Keratinocyte (primary cell): ENCODE measurements around the gene SMAD3. TPM values are rescaled to one million over a fixed set of nuclear protein-coding genes. Genes with fewer than 3 reads are reported as not detected.
A peak's percentile ranks its signal among the peaks of the same experiment; 100 is the strongest.

ENCODE experiments used
- DNase-seq: peaks from one replicate; pipeline ENCODE4 v3.0.0-alpha.2; 2011; ENCODE audit warnings: low read depth, missing footprints, low spot score
- FAIRE-seq: peaks from 2 replicates; lab custom pipeline; 2011; peaks lifted over from hg19 to GRCh38; lab: Jason Lieb, UNC
- H2AFZ ChIP-seq: 2 replicates; pipeline ENCODE4 v1.6.0; 2012; ENCODE audit warnings: low read length, control low read depth, inconsistent platforms; ENCODE audit not compliant: control insufficient read depth
- H3K27ac ChIP-seq: 2 replicates; pipeline ENCODE4 v1.5.1; 2011; ENCODE audit warnings: low read length; ENCODE audit not compliant: control insufficient read depth, insufficient read depth
- H3K27me3 ChIP-seq: 3 replicates; pipeline ENCODE4 v1.6.0; 2011; ENCODE audit warnings: low read length; ENCODE audit not compliant: control insufficient read depth, insufficient read depth; ENCODE audit errors: extremely low read depth
- H3K36me3 ChIP-seq, 2 experiments: 2 replicates in 1 of 2; 3 replicates in 1 of 2; pipeline ENCODE4 v1.5.1; 2011; ENCODE audit warnings: low read length in 2 of 2, mild to moderate bottlenecking in 1 of 2; ENCODE audit not compliant: control insufficient read depth in 2 of 2, insufficient read depth in 2 of 2; ENCODE audit errors: extremely low read depth in 1 of 2
- H3K4me1 ChIP-seq: 3 replicates; pipeline ENCODE4 v1.5.1; 2011; ENCODE audit warnings: low read length; ENCODE audit not compliant: control insufficient read depth, insufficient read depth; ENCODE audit errors: extremely low read depth
- H3K4me2 ChIP-seq: 3 replicates; pipeline ENCODE4 v1.6.0; 2011; ENCODE audit warnings: low read depth, low read length; ENCODE audit not compliant: control insufficient read depth, insufficient read depth; ENCODE audit errors: extremely low read depth
- H3K4me3 ChIP-seq, 3 experiments: fragments of 200-600 bp in 1 of 3; sonication (generic) in 1 of 3; 2 replicates in 2 of 3; 3 replicates in 1 of 3; pipeline ENCODE4 v1.5.1; 2011 to 2016; ENCODE audit warnings: low read length in 3 of 3, mild to moderate bottlenecking in 3 of 3, control low read depth in 2 of 3, inconsistent platforms in 1 of 3, low read depth in 1 of 3, mixed read lengths in 1 of 3, mixed run types in 1 of 3, moderate library complexity in 1 of 3; ENCODE audit not compliant: control insufficient read depth in 2 of 3, insufficient read depth in 2 of 3; ENCODE audit errors: extremely low read depth in 1 of 3
- H3K79me2 ChIP-seq: 2 replicates; pipeline ENCODE4 v1.6.0; 2012; ENCODE audit warnings: low read length; ENCODE audit not compliant: control insufficient read depth, insufficient read depth
- H3K9ac ChIP-seq: 3 replicates; pipeline ENCODE4 v1.6.0; 2011; ENCODE audit warnings: low read length; ENCODE audit not compliant: control insufficient read depth, insufficient read depth; ENCODE audit errors: extremely low read depth
- H3K9me1 ChIP-seq: 3 replicates; pipeline ENCODE4 v1.6.0; 2011; ENCODE audit warnings: low read length; ENCODE audit not compliant: control insufficient read depth, insufficient read depth; ENCODE audit errors: extremely low read depth
- H3K9me3 ChIP-seq: 2 replicates; pipeline ENCODE4 v1.5.1; 2012; ENCODE audit warnings: low read depth, low read length; ENCODE audit not compliant: control insufficient read depth
- H4K20me1 ChIP-seq: 3 replicates; pipeline ENCODE4 v1.6.0; 2011; ENCODE audit warnings: low read length; ENCODE audit not compliant: control insufficient read depth, insufficient read depth; ENCODE audit errors: extremely low read depth
- EZH2 ChIP-seq: IDR thresholded peaks from one replicate; pipeline ENCODE4 v1.6.1; 2012; ENCODE audit warnings: inconsistent platforms, mild to moderate bottlenecking, low read length, moderate library complexity
- dilution Hi-C: fragments of 300-500 bp; cut with MboI; formaldehyde crosslinking; loops from one replicate; pipeline ENCODE4 v1.7.0; 2020; ENCODE audit warnings: low sequenced_read_pairs; ENCODE audit not compliant: extremely low pct_ligation_motif_present
- polyA plus RNA-seq, 5 experiments: library from polyadenylated mRNA; depleted of rRNA in 3 of 5; stranded (reverse) in 3 of 5; stranded (forward) in 1 of 5; unstranded in 1 of 5; fragments of >200 nt; gene quantifications; 1 replicate in 1 of 5; 2 replicates in 3 of 5; 3 replicates in 1 of 5; pipeline versions ENCODE4 v1.2.1 to v1.2.3, GENCODE V29; 2011 to 2012; ENCODE audit warnings: missing spikeins in 2 of 5, low read depth in 1 of 5, low replicate concordance in 1 of 5
- TF ChIP-seq, protein P1 (sequence below), 3 experiments: IDR thresholded peaks in 1 of 3; conservative IDR thresholded peaks in 1 of 3; optimal IDR thresholded peaks in 1 of 3; 2 replicates in 2 of 3; 3 replicates in 1 of 3; pipeline versions ENCODE3 to v1.5.1; 2011; ENCODE audit warnings: low read length in 3 of 3, mild to moderate bottlenecking in 3 of 3, moderate library complexity in 2 of 3, control low read depth in 1 of 3, inconsistent platforms in 1 of 3; ENCODE audit not compliant: insufficient read depth in 2 of 3; ENCODE audit errors: extremely low read depth in 1 of 3

Gene SMAD3
- polyA plus RNA-seq, 1 donor (not counting 4 experiments of a cell fraction or from before 2014, with no cell fraction given), result 33.7 TPM

DNA sequence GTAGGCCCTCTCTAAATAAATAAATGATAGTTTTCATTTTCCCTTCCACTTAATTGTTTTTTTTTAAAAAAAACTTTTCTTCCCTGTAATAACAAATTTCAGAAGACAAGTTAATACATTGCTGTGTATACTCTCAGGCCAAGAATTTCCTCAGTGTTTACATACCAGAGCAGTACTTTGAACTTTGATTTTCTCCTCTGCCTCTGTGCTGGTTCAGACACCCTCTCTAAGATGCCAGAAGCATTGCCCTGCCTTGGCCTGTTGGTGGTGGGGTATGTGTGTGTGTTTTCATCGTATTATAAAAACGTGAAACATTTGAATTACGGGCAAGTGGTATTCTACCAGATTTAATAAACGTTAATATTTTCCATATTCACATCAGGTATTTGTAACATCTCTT lies 70.1 kb downstream of the SMAD3 start:
- H3K27me3 ChIP-seq, result no peaks in the 10 kb centered on the region
- H4K20me1 ChIP-seq, result no peaks in the 10 kb centered on the region
- H3K9me1 ChIP-seq, result peaks cover 8% of the 10 kb centered on the region
- H3K4me2 ChIP-seq, result no peak overlapping the region
- H3K9me3 ChIP-seq, result no peaks in the 10 kb centered on the region
- dilution Hi-C loops, result no loop called here
- H3K27ac ChIP-seq, result peak overlapping the region; percentile 82
- DNase-seq (no peak), FAIRE-seq (no peak)
- no peak overlapping the region for H2AFZ ChIP-seq
- peaks cover 98% of the 10 kb centered on the region for H3K79me2 ChIP-seq
- H3K4me1 ChIP-seq, result peaks cover 67% of the 10 kb centered on the region
- no peak overlapping the region for H3K4me3 ChIP-seq
- TF ChIP-seq, protein P1, sequence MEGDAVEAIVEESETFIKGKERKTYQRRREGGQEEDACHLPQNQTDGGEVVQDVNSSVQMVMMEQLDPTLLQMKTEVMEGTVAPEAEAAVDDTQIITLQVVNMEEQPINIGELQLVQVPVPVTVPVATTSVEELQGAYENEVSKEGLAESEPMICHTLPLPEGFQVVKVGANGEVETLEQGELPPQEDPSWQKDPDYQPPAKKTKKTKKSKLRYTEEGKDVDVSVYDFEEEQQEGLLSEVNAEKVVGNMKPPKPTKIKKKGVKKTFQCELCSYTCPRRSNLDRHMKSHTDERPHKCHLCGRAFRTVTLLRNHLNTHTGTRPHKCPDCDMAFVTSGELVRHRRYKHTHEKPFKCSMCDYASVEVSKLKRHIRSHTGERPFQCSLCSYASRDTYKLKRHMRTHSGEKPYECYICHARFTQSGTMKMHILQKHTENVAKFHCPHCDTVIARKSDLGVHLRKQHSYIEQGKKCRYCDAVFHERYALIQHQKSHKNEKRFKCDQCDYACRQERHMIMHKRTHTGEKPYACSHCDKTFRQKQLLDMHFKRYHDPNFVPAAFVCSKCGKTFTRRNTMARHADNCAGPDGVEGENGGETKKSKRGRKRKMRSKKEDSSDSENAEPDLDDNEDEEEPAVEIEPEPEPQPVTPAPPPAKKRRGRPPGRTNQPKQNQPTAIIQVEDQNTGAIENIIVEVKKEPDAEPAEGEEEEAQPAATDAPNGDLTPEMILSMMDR (optimal IDR thresholded peaks at IDR 0.05 in 1 of 3, IDR thresholded peaks at IDR 0.05 in 1 of 3, conservative IDR thresholded peaks at IDR 0.05 in 1 of 3; ENCODE audit: extremely low read depth in 1 of 3, insufficient read depth in 2 of 3, low read length in 3 of 3), result no peak
- TF ChIP-seq EZH2, result no peak
- H3K9ac ChIP-seq, result no peak overlapping the region
- H3K36me3 ChIP-seq, result peaks cover 6 to 23% of the 10 kb centered on the region in 2 experiments

DNA sequence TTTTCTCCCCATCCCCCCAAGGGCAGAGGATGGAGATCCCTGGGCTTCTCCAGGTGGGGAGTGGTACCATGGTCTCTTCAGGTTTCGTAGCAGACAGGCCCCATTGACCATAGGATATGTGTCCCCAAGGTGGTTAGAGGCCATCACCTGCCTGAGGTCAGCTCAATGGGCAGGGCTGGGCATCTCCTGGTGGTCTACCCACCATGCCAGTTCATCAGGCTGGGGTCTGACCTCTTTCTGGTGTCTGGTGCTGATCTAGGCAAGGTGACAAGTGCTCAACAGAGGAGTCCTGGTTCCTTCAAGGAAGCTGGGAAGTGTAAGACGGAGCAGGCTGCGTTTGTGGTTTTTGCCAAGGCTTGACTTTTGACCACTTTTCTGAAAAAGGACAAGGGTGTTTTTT lies 71.4 kb downstream of the SMAD3 start:
- TF ChIP-seq, protein P1 (optimal IDR thresholded peaks at IDR 0.05 in 1 of 3, IDR thresholded peaks at IDR 0.05 in 1 of 3, conservative IDR thresholded peaks at IDR 0.05 in 1 of 3; ENCODE audit: extremely low read depth in 1 of 3, insufficient read depth in 2 of 3, low read length in 3 of 3), result no peak
- no peak for TF ChIP-seq EZH2

More for the DNA sequence above, 71.4 kb downstream of the SMAD3 start:
- peaks cover 98% of the 10 kb centered on the region for H3K79me2 ChIP-seq
- peaks cover 60% of the 10 kb centered on the region for H3K4me1 ChIP-seq
- FAIRE-seq (no peak), DNase-seq (no peak)
- no peak overlapping the region for H3K4me3 ChIP-seq
- H3K9me1 ChIP-seq, result peaks cover 7% of the 10 kb centered on the region
- H4K20me1 ChIP-seq, result no peaks in the 10 kb centered on the region
- peak overlapping the region; percentile 83 for H3K4me2 ChIP-seq
- no peak overlapping the region for H2AFZ ChIP-seq
- H3K9me3 ChIP-seq, result no peaks in the 10 kb centered on the region
- dilution Hi-C loops, result no loop called here
- H3K36me3 ChIP-seq, result peaks cover 7 to 14% of the 10 kb centered on the region in 2 experiments
- H3K9ac ChIP-seq, result no peak overlapping the region
- no peaks in the 10 kb centered on the region for H3K27me3 ChIP-seq
- peak overlapping the region; percentile 3 for H3K27ac ChIP-seq
